HepG2 (cell line): ENCODE data around the gene HES3. TPM values are rescaled to one million over a fixed set of nuclear protein-coding genes. Genes with fewer than 3 reads are reported as not detected.

Experiments
- CSRNP2 ChIP-seq: sonication (generic); formaldehyde crosslinking; conservative IDR thresholded peaks from 2 replicates; pipeline ENCODE4 v1.8.0; 2022; ENCODE audit warnings: low read depth, missing genetic modification reagents
- GTF2F1 ChIP-seq: fragments of 150-350 bp; IDR thresholded peaks from 2 replicates; pipeline ENCODE4 v1.6.1; 2014; ENCODE audit warnings: low read length
- MXD1 ChIP-seq: sonication (generic); formaldehyde crosslinking; IDR thresholded peaks from 2 replicates; pipeline ENCODE4 v1.4.0; 2020; ENCODE audit warnings: mild to moderate bottlenecking, missing genetic modification reagents
- NR2F6 ChIP-seq, 2 experiments: IDR thresholded peaks; 2 replicates each; pipeline ENCODE4 v1.6.1; 2016; ENCODE audit warnings: antibody characterized with exemption in 1 of 2, mild to moderate bottlenecking in 1 of 2
- PLRG1 ChIP-seq: fragments of 450-650 bp; conservative IDR thresholded peaks from 2 replicates; pipeline ENCODE4 v1.6.1; 2016
- POLR2AphosphoS2 ChIP-seq: IDR thresholded peaks from 2 replicates; pipeline ENCODE4 v1.6.1; 2011; ENCODE audit warnings: low read depth, low read length, improper control_type of control experiment
- SOX5 ChIP-seq: IDR thresholded peaks from 2 replicates; pipeline ENCODE4 v1.6.1; 2016; ENCODE audit warnings: borderline replicate concordance
- SP5 ChIP-seq: IDR thresholded peaks from 2 replicates; pipeline ENCODE4 v1.6.1; 2016; ENCODE audit warnings: low read depth, borderline replicate concordance
- TARDBP ChIP-seq: sonication (generic); formaldehyde crosslinking; IDR thresholded peaks from 2 replicates; pipeline ENCODE4 v1.8.0; 2022; ENCODE audit warnings: mild to moderate bottlenecking, missing genetic modification reagents
- THYN1 ChIP-seq: sonication (generic); formaldehyde crosslinking; IDR thresholded peaks from 2 replicates; pipeline ENCODE4 v1.8.1; 2023; ENCODE audit warnings: low read depth, mild to moderate bottlenecking, moderate library complexity, missing genetic modification reagents, borderline replicate concordance
- TOE1 ChIP-seq: sonication (generic); formaldehyde crosslinking; IDR thresholded peaks from 2 replicates; pipeline ENCODE4 v1.4.0; 2020; ENCODE audit warnings: mild to moderate bottlenecking, missing genetic modification reagents
- ZNF562 ChIP-seq: sonication (generic); formaldehyde crosslinking; IDR thresholded peaks from 2 replicates; pipeline ENCODE4 v1.8.0; 2022; ENCODE audit warnings: missing genetic modification reagents, borderline replicate concordance
- ZNF589 ChIP-seq: sonication (generic); formaldehyde crosslinking; conservative IDR thresholded peaks from 2 replicates; pipeline ENCODE4 v1.8.0; 2022; ENCODE audit warnings: mild to moderate bottlenecking, moderate library complexity, missing genetic modification reagents
- ZNF788 ChIP-seq: sonication (generic); formaldehyde crosslinking; IDR thresholded peaks from 2 replicates; pipeline ENCODE4 v1.5.0; 2020; ENCODE audit warnings: mild to moderate bottlenecking, missing genetic modification reagents, borderline replicate concordance
- polyA plus RNA-seq, 8 experiments: library from polyadenylated mRNA; depleted of rRNA in 3 of 8; stranded (reverse) in 7 of 8; unstranded in 1 of 8; fragments of >200 nt; fragmentation: Illumina TruSeq in 4 of 8; extraction: Trizol in 4 of 8; gene quantifications; 2 replicates each; pipeline versions ENCODE4 v1.2.1 to v1.2.3, GENCODE V29; 2011 to 2016; ENCODE audit warnings: low read depth in 4 of 8, missing spikeins in 1 of 8, mixed read lengths in 1 of 8; ENCODE audit not compliant: insufficient read depth in 1 of 8
- total RNA-seq, 5 experiments: library from RNA; depleted of rRNA; stranded (reverse); fragments of >200 nt; fragmentation: Illumina TruSeq; extraction: Trizol; gene quantifications; 2 replicates each; pipeline ENCODE4 v1.2.3, GENCODE V29; 2016; ENCODE audit warnings: low read depth in 1 of 5
- TF ChIP-seq, protein P1 (sequence below): sonication (generic); formaldehyde crosslinking; IDR thresholded peaks from 2 replicates; pipeline ENCODE4 v1.4.0; 2020; ENCODE audit warnings: missing genetic modification reagents, borderline replicate concordance
- TF ChIP-seq, protein P2 (sequence below): sonication (generic); formaldehyde crosslinking; IDR thresholded peaks from 2 replicates; pipeline ENCODE4 v1.4.0; 2020; ENCODE audit warnings: missing genetic modification reagents
- TF ChIP-seq, protein P3 (sequence below): IDR thresholded peaks from 2 replicates; pipeline ENCODE4 v1.6.1; 2018; ENCODE audit warnings: missing genetic modification reagents
- TF ChIP-seq, protein P4 (sequence below): sonication (generic); formaldehyde crosslinking; IDR thresholded peaks from 2 replicates; pipeline ENCODE4 v1.5.1; 2020; ENCODE audit warnings: missing genetic modification reagents, mild to moderate bottlenecking, borderline replicate concordance

Gene HES3
- total and polyA plus RNA-seq, 2 of the 13 experiments (the other 11 are each of a cell fraction or from before 2014, with no cell fraction given) = not detected

- TF ChIP-seq TOE1 = no peak
- TF ChIP-seq MXD1 (CRISPR knock-in tag) = no peak
- TF ChIP-seq ZNF589 (CRISPR knock-in tag) = no peak
- no peak for TF ChIP-seq ZNF562 (CRISPR knock-in tag)
- TF ChIP-seq GTF2F1 = no peak
- TF ChIP-seq NR2F6 (IDR thresholded peaks at IDR 0.05) = peak; percentile 56
- peak; percentile 41; the same call in 1 of the 2 replicates for TF ChIP-seq NR2F6 (CRISPR knock-in tag; IDR thresholded peaks at IDR 0.05)
- peak; percentile 84 for TF ChIP-seq SOX5 (CRISPR knock-in tag)
- TF ChIP-seq, protein P1, sequence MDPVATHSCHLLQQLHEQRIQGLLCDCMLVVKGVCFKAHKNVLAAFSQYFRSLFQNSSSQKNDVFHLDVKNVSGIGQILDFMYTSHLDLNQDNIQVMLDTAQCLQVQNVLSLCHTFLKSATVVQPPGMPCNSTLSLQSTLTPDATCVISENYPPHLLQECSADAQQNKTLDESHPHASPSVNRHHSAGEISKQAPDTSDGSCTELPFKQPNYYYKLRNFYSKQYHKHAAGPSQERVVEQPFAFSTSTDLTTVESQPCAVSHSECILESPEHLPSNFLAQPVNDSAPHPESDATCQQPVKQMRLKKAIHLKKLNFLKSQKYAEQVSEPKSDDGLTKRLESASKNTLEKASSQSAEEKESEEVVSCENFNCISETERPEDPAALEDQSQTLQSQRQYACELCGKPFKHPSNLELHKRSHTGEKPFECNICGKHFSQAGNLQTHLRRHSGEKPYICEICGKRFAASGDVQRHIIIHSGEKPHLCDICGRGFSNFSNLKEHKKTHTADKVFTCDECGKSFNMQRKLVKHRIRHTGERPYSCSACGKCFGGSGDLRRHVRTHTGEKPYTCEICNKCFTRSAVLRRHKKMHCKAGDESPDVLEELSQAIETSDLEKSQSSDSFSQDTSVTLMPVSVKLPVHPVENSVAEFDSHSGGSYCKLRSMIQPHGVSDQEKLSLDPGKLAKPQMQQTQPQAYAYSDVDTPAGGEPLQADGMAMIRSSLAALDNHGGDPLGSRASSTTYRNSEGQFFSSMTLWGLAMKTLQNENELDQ = no peak
- TF ChIP-seq POLR2AphosphoS2 = no peak
- no peak for TF ChIP-seq SP5 (CRISPR knock-in tag)
- TF ChIP-seq CSRNP2 (CRISPR knock-in tag) = no peak
- TF ChIP-seq, protein P2, sequence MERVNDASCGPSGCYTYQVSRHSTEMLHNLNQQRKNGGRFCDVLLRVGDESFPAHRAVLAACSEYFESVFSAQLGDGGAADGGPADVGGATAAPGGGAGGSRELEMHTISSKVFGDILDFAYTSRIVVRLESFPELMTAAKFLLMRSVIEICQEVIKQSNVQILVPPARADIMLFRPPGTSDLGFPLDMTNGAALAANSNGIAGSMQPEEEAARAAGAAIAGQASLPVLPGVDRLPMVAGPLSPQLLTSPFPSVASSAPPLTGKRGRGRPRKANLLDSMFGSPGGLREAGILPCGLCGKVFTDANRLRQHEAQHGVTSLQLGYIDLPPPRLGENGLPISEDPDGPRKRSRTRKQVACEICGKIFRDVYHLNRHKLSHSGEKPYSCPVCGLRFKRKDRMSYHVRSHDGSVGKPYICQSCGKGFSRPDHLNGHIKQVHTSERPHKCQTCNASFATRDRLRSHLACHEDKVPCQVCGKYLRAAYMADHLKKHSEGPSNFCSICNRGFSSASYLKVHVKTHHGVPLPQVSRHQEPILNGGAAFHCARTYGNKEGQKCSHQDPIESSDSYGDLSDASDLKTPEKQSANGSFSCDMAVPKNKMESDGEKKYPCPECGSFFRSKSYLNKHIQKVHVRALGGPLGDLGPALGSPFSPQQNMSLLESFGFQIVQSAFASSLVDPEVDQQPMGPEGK (CRISPR knock-in tag) = peak; percentile 65
- TF ChIP-seq, protein P3, sequence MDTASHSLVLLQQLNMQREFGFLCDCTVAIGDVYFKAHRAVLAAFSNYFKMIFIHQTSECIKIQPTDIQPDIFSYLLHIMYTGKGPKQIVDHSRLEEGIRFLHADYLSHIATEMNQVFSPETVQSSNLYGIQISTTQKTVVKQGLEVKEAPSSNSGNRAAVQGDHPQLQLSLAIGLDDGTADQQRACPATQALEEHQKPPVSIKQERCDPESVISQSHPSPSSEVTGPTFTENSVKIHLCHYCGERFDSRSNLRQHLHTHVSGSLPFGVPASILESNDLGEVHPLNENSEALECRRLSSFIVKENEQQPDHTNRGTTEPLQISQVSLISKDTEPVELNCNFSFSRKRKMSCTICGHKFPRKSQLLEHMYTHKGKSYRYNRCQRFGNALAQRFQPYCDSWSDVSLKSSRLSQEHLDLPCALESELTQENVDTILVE (CRISPR knock-in tag) = no peak
- TF ChIP-seq TARDBP = peak; percentile 34; the same call in 1 of the 2 replicates
- no peak for TF ChIP-seq PLRG1
- no peak for TF ChIP-seq THYN1 (CRISPR knock-in tag)
- TF ChIP-seq ZNF788 (CRISPR knock-in tag) = no peak
- TF ChIP-seq, protein P4, sequence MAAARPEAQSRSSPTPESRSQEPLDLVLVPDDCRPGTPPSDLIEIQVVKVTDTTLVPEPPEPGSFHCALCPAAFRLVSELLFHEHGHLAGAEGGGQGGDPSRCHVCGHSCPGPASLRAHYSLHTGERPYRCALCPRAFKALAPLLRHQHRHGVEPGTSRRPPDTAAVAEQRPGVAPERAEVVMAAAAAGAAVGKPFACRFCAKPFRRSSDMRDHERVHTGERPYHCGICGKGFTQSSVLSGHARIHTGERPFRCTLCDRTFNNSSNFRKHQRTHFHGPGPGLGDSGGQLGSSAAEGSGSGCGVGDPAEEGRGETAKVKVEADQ (CRISPR knock-in tag) = no peak
These were observed 3.8 kb upstream of the HES3 start (continued) for GRCh38 chr1:6239950-6240768.
